CD8-positive, alpha-beta memory T cell (primary cell): ENCODE results near the gene CNDP2. TPM values are rescaled to one million over a fixed set of nuclear protein-coding genes. Genes with fewer than 3 reads are reported as not detected.

Experiments used
- CTCF ChIA-PET: fragments of 350-600 bp; sonication (Branson Sonifier 250); formaldehyde crosslinking; loops from one replicate; lab custom pipeline; 2021; ENCODE audit warnings: antibody characterized with exemption; lab: Charles Lee
- POLR2A ChIA-PET: fragments of 350-600 bp; sonication (Branson Sonifier 250); formaldehyde crosslinking; loops from one replicate; lab custom pipeline; 2021; ENCODE audit warnings: antibody characterized with exemption; lab: Charles Lee
- DNase-seq, 5 donors: peaks; one replicate each; pipeline versions ENCODE4 v3.0.0 to v3.0.0-alpha.2; 2020 to 2022; ENCODE audit warnings: mixed read lengths in 1 of 5
- H3K27ac ChIP-seq: one replicate; pipeline ENCODE4 v1.7.0; 2013; ENCODE audit warnings: low read depth, mild to moderate bottlenecking, low read length, moderate library complexity
- H3K27me3 ChIP-seq: 2 replicates; pipeline ENCODE4 v1.7.0; 2013; ENCODE audit warnings: low read length, mild to moderate bottlenecking; ENCODE audit not compliant: insufficient read depth, poor library complexity, severe bottlenecking
- H3K36me3 ChIP-seq: 2 replicates; pipeline ENCODE4 v1.7.0; 2013; ENCODE audit warnings: mild to moderate bottlenecking, low read length, moderate library complexity; ENCODE audit not compliant: insufficient read depth
- H3K4me1 ChIP-seq: 2 replicates; pipeline ENCODE4 v1.7.0; 2013; ENCODE audit warnings: mild to moderate bottlenecking, low read length, moderate library complexity; ENCODE audit not compliant: insufficient read depth
- H3K4me3 ChIP-seq: 2 replicates; pipeline ENCODE4 v1.7.0; 2013; ENCODE audit warnings: mild to moderate bottlenecking, low read length
- H3K9me3 ChIP-seq: 2 replicates; pipeline ENCODE4 v1.7.0; 2013; ENCODE audit warnings: mild to moderate bottlenecking, low read length
- H3K27ac Mint-ChIP-seq, 8 donors: one replicate each; pipeline ENCODE4 v1.8.0; 2020 to 2021; ENCODE audit warnings: mixed read lengths in 8 of 8, mild to moderate bottlenecking in 6 of 8, inconsistent platforms in 3 of 8, moderate library complexity in 3 of 8
- H3K27me3 Mint-ChIP-seq, 2 donors: one replicate each; pipeline ENCODE4 v1.8.0; 2020 to 2021; ENCODE audit warnings: mixed read lengths in 2 of 2, mild to moderate bottlenecking in 1 of 2, moderate library complexity in 1 of 2
- H3K36me3 Mint-ChIP-seq, 3 donors: one replicate each; pipeline ENCODE4 v1.8.0; 2020 to 2021; ENCODE audit warnings: mixed read lengths in 3 of 3, inconsistent platforms in 1 of 3, mild to moderate bottlenecking in 1 of 3
- H3K4me1 Mint-ChIP-seq, 3 donors: one replicate each; pipeline ENCODE4 v1.8.0; 2020 to 2021; ENCODE audit warnings: mixed read lengths in 3 of 3, inconsistent platforms in 1 of 3, mild to moderate bottlenecking in 1 of 3
- H3K4me3 Mint-ChIP-seq, 7 donors: one replicate each; pipeline ENCODE4 v1.8.0; 2020 to 2021; ENCODE audit warnings: mixed read lengths in 7 of 7, mild to moderate bottlenecking in 6 of 7, moderate library complexity in 4 of 7, inconsistent platforms in 2 of 7
- H3K9me3 Mint-ChIP-seq, 5 donors: one replicate each; pipeline ENCODE4 v1.8.0; 2020 to 2022; ENCODE audit warnings: mixed read lengths in 5 of 5, mild to moderate bottlenecking in 3 of 5, moderate library complexity in 2 of 5, inconsistent platforms in 1 of 5
- polyA plus RNA-seq: library from polyadenylated mRNA; unstranded; fragments of 300-500 nt; fragmentation: Illumina TruSeq; gene quantifications from one replicate; pipeline ENCODE4 v1.2.3, GENCODE V29; 2021
- total RNA-seq, 2 experiments: library from RNA; stranded (reverse); gene quantifications; one replicate each; pipeline ENCODE4 v1.2.3, GENCODE V29; 2021

CNDP2 gene
- total RNA-seq (100 to 1,000 TPM; 206 to 213 TPM), polyA plus RNA-seq (121 TPM)

DNA sequence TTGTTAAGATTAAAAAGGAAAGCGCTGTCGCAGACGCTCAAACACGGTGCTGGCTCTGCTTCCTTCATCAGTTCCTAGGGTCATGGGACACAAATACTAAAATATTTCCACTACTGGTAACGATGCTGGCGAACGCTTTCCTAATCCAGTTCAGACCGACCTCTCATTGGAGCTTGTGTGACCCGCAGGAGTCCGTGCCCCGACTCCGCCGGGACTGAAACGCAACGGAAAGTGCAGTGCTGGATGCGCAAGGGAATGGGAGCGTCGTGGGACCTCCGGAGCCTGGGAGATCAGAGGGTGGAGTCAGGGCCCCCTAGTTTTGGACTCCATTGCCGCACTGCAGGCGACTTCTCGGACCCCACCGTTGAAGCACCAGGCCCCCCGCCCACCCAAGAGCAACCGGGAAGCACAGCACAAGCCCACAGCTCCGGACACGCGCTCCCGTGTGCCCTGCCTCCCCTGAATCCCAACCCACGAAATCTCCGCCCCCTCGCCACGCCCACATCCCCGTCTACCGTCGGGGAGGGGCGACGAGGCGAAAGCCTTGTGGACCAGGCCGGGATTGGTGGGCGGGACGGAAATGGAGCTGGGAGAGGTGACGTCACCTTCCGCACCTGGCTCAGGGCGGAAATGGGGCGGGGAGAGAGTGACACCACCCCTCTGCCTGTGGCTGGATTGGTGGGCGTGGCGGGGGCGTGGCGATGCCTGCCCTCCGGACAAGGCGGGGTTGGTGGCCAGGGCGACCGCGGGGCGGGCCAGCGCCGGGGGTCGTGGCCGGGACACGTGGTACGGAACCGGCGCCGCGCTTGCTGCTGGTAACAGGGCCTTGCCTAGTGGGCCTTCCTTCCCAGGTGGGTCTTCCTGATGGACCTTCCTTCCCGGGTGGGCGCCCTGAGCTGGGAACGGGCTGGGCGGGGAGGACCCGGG, at the start of gene CNDP2:
CNDP2 (plus strand) TSS at position 783 of the 927 bp plus-strand sequence. CDS start 3,611 bp downstream, outside the sequence.
- Histone ChIP-seq H3K27ac (peak within 1 kb of the TSS; percentile 86), H3K27me3 (no peaks in the 10 kb centered on the region), H3K9me3 (no peaks in the 10 kb centered on the region), H3K4me1 (peaks cover 37% of the 10 kb centered on the region), H3K4me3 (peak within 1 kb of the TSS; percentile 77), H3K36me3 (no peaks in the 10 kb centered on the region)
- Mint-ChIP-seq H3K27ac (peak within 1 kb of the TSS; percentile 94 to 99 (median 98)), H3K4me1 (peaks cover 41 to 59% (median 50%) of the 10 kb centered on the region in 3 donors), H3K9me3 (no peaks in the 10 kb centered on the region), H3K4me3 (peak within 1 kb of the TSS; percentile 92 to 97 (median 96)), H3K36me3 (peaks cover 0 to 25% (median 0%) of the 10 kb centered on the region in 3 donors), H3K27me3 (peaks cover 0 to 2% of the 10 kb centered on the region in 2 donors)
- ChIA-PET POLR2A (interaction anchor here (1.0 to 2.0 kb wide), 6 partner anchors 23 to 143 kb away, joined by 3 to 11 read pairs (median 4); no protein-coding TSS in a partner anchor), CTCF (interaction anchor here (1.0 to 7.7 kb wide), 7 partner anchors 56 to 154 kb away, joined by 3 to 156 read pairs (median 5); no protein-coding TSS in a partner anchor)
- peak; percentile 97 to 99 (median 99) for DNase-seq

DNA sequence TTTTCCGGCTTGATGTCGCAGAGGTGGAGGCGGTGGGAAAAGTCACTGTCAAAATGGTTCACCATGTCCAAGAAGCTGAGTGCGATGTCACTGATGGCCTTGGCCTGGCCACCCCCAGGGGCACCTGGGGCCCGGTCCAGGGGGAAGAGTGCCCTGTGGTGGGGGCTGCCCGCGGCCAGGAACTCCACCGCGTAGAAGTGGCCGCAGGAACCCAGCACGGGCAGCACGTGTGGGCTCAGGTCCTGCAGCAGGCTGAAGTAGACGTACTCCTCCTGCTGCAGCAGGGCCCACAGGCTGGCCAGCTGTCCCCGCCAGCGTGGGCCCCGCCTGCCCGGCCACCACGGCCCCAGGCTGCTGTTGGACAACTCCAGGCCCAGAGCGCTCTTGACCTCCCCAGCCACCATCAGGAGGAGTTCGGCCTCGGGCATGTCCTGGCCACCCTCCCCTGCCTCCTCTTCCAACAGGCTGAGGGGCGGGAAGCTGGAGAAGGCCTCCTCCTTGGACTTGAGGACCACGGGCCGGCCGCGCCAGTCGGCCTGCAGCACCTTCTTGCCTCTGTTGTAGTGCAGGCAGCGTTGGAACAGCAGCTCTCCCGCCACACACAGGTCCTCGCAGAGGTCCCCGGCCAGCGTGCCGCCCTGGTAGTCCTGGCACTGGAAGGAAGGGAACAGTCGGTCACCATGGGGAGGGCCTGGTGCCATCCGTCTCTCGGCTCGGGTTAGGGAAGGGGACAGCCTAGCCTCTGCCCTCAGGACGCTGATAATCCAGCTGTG, 49.3 kb upstream of the CNDP2 start:
- H3K9me3 ChIP-seq, result no peaks in the 10 kb centered on the region
- CTCF ChIA-PET, result no interaction called here
- Mint-ChIP-seq H3K4me3 (no peak overlapping the region), H3K9me3 (no peaks in the 10 kb centered on the region), H3K36me3 (no peaks in the 10 kb centered on the region), H3K27me3 (peaks cover 12 to 30% of the 10 kb centered on the region in 2 donors), H3K4me1 (no peaks in the 10 kb centered on the region), H3K27ac (no peak overlapping the region)
- H3K27me3 ChIP-seq, result peaks cover 3% of the 10 kb centered on the region
- H3K4me3 ChIP-seq, result no peak overlapping the region
- H3K36me3 ChIP-seq, result no peaks in the 10 kb centered on the region
- DNase-seq, result no peak
- no peaks in the 10 kb centered on the region for H3K4me1 ChIP-seq
- H3K27ac ChIP-seq, result no peak overlapping the region
- POLR2A ChIA-PET, result no interaction called here

GRCh38 chr18:74447404-74448152, 48.6 kb upstream of the CNDP2 start:
- no peak overlapping the region for H3K4me3 ChIP-seq
- DNase-seq, result no peak
- no peaks in the 10 kb centered on the region for H3K9me3 Mint-ChIP-seq
- CTCF ChIA-PET, result no interaction called here
- H3K4me1 Mint-ChIP-seq, result no peaks in the 10 kb centered on the region
- H3K4me1 ChIP-seq, result no peaks in the 10 kb centered on the region
- no peaks in the 10 kb centered on the region for H3K36me3 ChIP-seq
- no peaks in the 10 kb centered on the region for H3K9me3 ChIP-seq
- H3K27me3 Mint-ChIP-seq, result peaks cover 12 to 33% of the 10 kb centered on the region in 2 donors
- no peaks in the 10 kb centered on the region for H3K36me3 Mint-ChIP-seq
- H3K27ac Mint-ChIP-seq, result peak overlapping the region in 1 of 8 donors; percentile 54
- peaks cover 3% of the 10 kb centered on the region for H3K27me3 ChIP-seq
- POLR2A ChIA-PET, result no interaction called here
- H3K4me3 Mint-ChIP-seq, result no peak overlapping the region
- H3K27ac ChIP-seq, result no peak overlapping the region

- Histone ChIP-seq H3K9me3 (no peaks in the 10 kb centered on the region), H3K4me1 (no peaks in the 10 kb centered on the region), H3K36me3 (no peaks in the 10 kb centered on the region), H3K27me3 (peaks cover 7% of the 10 kb centered on the region), H3K27ac (no peak overlapping the region), H3K4me3 (no peak overlapping the region)
- no peaks in the 10 kb centered on the region for H3K36me3 Mint-ChIP-seq
- CTCF ChIA-PET, result no interaction called here
- H3K27me3 Mint-ChIP-seq, result peaks cover 18 to 51% of the 10 kb centered on the region in 2 donors
- H3K4me1 Mint-ChIP-seq, result no peaks in the 10 kb centered on the region
- no peaks in the 10 kb centered on the region for H3K9me3 Mint-ChIP-seq
- no peak overlapping the region for H3K4me3 Mint-ChIP-seq
- POLR2A ChIA-PET, result no interaction called here
- no peak overlapping the region for H3K27ac Mint-ChIP-seq
- no peak for DNase-seq
These were observed 45.5 kb upstream of the CNDP2 start for GRCh38 chr18:74450626-74451025.

DNA sequence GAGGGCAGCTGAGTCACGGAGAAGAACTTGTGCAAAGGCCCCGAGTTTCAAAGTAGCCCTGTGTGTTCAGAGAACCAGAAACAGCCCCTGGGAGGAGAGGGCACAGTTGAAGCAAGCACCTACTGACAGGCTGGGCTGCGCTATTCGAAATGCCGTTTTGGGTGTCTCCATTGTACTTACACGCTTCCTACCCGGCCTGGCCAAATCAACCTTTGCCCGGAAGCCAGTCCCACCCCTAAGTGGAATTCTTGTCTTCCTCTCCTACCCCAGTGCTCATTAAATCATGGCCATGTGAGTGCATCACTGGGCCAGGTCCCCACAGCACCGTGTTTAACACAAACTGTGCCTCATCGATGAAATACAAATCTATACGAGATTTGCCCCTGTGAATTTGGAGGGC, 45.0 kb upstream of the CNDP2 start:
- H3K4me3 Mint-ChIP-seq, result no peak overlapping the region
- ChIA-PET CTCF (no interaction called here), POLR2A (no interaction called here)
- Histone ChIP-seq H3K4me1 (no peaks in the 10 kb centered on the region), H3K27me3 (peaks cover 13% of the 10 kb centered on the region), H3K9me3 (no peaks in the 10 kb centered on the region), H3K27ac (no peak overlapping the region), H3K36me3 (no peaks in the 10 kb centered on the region), H3K4me3 (no peak overlapping the region)
- H3K36me3 Mint-ChIP-seq, result no peaks in the 10 kb centered on the region
- H3K4me1 Mint-ChIP-seq, result no peaks in the 10 kb centered on the region
- no peak overlapping the region for H3K27ac Mint-ChIP-seq
- peaks cover 23 to 53% of the 10 kb centered on the region in 2 donors for H3K27me3 Mint-ChIP-seq
- DNase-seq, result no peak
- no peaks in the 10 kb centered on the region for H3K9me3 Mint-ChIP-seq

DNA sequence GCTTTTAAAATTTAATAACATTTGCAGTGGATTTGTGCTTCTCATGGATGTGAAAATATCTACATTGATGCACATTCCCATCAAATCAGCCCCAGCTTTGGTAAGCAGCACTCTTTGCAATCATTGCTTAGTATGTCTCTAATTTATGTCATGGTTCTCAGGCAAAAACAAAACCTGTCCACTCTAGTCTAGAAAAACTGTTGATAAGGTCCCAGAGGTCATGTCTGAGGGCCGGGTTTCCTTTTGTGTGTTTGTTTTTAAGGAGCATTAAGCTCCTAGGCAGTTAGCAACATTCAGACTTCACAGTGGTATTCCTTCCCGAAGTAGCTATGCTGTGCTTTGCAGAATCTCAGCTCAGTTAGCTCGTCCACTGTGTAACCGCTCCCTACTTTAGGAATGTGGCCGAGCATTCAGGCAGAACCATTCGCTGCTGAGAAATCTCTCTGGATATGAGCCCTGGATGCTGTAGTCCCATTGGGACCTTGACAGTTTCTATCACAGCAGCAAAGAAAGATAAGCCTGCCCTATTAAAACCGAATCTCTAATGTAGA, 43.1 kb upstream of the CNDP2 start:
- no peak overlapping the region for H3K4me3 ChIP-seq
- H3K36me3 Mint-ChIP-seq, result no peaks in the 10 kb centered on the region
- H3K4me1 ChIP-seq, result no peaks in the 10 kb centered on the region
- H3K4me1 Mint-ChIP-seq, result peaks cover 2 to 8% (median 7%) of the 10 kb centered on the region in 3 donors
- no peak overlapping the region for H3K27ac ChIP-seq
- H3K27me3 Mint-ChIP-seq, result peaks cover 23 to 53% of the 10 kb centered on the region in 2 donors
- H3K4me3 Mint-ChIP-seq, result no peak overlapping the region
- H3K36me3 ChIP-seq, result no peaks in the 10 kb centered on the region
- H3K9me3 ChIP-seq, result no peaks in the 10 kb centered on the region
- DNase-seq, result no peak
- ChIA-PET CTCF (no interaction called here), POLR2A (no interaction called here)
- H3K27me3 ChIP-seq, result peaks cover 13% of the 10 kb centered on the region
- H3K27ac Mint-ChIP-seq, result no peak overlapping the region
- no peaks in the 10 kb centered on the region for H3K9me3 Mint-ChIP-seq

DNA sequence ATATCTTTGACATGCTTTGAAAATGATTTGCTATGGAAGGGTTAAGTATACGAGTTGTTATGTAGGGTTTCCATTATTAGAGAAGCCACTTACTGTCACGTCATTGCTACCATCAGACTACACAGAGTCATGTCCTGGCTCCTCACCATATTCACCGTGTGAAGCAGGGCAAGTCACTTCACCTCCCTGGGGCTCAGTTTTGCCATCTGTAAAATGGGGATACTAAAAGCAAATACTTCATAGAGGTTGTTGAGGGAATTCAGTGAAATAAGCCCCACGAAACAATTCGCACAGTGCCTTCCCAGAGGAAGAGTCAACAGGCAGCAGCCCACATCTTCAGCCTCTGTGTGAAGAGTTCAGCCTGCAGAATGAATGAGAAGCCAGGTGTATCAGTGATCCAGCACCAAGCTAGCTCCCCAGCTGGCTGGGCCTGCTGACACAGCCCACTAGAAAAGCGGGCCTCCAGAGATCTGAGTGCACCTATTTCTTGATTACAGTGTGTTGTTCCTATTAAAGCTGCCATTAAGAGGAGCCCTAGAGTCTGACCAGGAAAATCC, 42.4 kb upstream of the CNDP2 start:
- H3K36me3 Mint-ChIP-seq, result no peaks in the 10 kb centered on the region
- peaks cover 13% of the 10 kb centered on the region for H3K27me3 ChIP-seq
- H3K4me3 Mint-ChIP-seq, result no peak overlapping the region
- no peaks in the 10 kb centered on the region for H3K9me3 Mint-ChIP-seq
- no peaks in the 10 kb centered on the region for H3K36me3 ChIP-seq
- POLR2A ChIA-PET, result no interaction called here
- no peak overlapping the region for H3K4me3 ChIP-seq
- CTCF ChIA-PET, result interaction anchor here (1.0 kb wide), 1 partner anchor 40 kb away, joined by 4 read pairs; no protein-coding TSS in a partner anchor
- no peaks in the 10 kb centered on the region for H3K4me1 ChIP-seq
- peaks cover 4 to 12% (median 11%) of the 10 kb centered on the region in 3 donors for H3K4me1 Mint-ChIP-seq
- no peak overlapping the region for H3K27ac ChIP-seq
- no peaks in the 10 kb centered on the region for H3K9me3 ChIP-seq
- peaks cover 27 to 52% of the 10 kb centered on the region in 2 donors for H3K27me3 Mint-ChIP-seq
- peak overlapping the region in 1 of 8 donors; percentile 11 for H3K27ac Mint-ChIP-seq
- no peak for DNase-seq
